ENCODE measurements around the gene ST8SIA6. TPM values are rescaled to one million over a fixed set of nuclear protein-coding genes. Genes with fewer than 3 reads are reported as not detected.

ST8SIA6 gene
- total and polyA plus RNA-seq, 7 donors, result 0.12 to 2.1 (median 1.1) TPM

DNA sequence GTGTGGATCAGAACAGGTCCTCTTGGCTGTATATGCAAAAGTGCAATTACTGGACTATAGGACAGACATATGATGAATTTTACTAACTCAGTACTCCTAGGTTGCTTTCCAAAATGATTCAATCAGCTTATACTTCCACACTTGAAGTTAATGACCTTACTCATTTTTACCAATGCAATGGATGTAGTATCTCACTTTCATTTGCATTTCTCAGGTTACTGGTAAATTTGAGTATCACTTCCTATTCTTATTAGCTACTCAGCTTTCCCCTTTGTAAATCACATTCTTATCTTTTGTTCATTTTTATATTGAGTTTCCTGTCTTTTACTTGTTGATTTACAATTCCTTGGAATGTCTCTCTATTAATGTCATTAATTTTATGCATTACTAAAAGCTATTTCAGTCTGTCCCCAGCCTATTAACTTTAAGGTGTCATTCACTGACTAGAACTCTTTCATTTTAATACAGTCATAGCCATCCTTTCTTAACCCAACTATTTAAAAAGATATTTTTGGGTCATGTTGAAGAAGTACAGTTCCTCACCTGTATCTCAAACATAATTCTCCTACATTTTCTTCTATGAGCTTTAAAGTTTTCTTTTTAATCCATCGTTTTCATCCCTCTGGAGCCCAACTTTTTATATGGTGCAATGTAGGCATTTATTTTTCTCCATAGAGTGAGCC lies 137.8 kb downstream of the ST8SIA6 start:
- Histone ChIP-seq H3K4me1 (no peaks in the 10 kb centered on the region), H3K9me3 (no peaks in the 10 kb centered on the region), H3K27me3 (ENCODE audit: insufficient read depth in 3 of 3, low read length in 2 of 3) (peaks cover 0 to 2% (median 0%) of the 10 kb centered on the region in 3 donors), H3K36me3 (ENCODE audit: insufficient read depth in 1 of 2, low read depth in 1 of 2) (no peaks in the 10 kb centered on the region), H3K4me3 (no peak overlapping the region), H3K27ac (no peak overlapping the region)
- ATAC-seq, result no peak
- 71 to 77% (median 76%) methylated on average over 1 of the region's 1 CpG for WGBS, 3 donors
- TF ChIP-seq, protein P1, sequence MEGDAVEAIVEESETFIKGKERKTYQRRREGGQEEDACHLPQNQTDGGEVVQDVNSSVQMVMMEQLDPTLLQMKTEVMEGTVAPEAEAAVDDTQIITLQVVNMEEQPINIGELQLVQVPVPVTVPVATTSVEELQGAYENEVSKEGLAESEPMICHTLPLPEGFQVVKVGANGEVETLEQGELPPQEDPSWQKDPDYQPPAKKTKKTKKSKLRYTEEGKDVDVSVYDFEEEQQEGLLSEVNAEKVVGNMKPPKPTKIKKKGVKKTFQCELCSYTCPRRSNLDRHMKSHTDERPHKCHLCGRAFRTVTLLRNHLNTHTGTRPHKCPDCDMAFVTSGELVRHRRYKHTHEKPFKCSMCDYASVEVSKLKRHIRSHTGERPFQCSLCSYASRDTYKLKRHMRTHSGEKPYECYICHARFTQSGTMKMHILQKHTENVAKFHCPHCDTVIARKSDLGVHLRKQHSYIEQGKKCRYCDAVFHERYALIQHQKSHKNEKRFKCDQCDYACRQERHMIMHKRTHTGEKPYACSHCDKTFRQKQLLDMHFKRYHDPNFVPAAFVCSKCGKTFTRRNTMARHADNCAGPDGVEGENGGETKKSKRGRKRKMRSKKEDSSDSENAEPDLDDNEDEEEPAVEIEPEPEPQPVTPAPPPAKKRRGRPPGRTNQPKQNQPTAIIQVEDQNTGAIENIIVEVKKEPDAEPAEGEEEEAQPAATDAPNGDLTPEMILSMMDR (IDR thresholded peaks at IDR 0.05), result no peak
- intact Hi-C loops (cut with DNase I), result no loop called here
- no peak for DNase-seq

DNA sequence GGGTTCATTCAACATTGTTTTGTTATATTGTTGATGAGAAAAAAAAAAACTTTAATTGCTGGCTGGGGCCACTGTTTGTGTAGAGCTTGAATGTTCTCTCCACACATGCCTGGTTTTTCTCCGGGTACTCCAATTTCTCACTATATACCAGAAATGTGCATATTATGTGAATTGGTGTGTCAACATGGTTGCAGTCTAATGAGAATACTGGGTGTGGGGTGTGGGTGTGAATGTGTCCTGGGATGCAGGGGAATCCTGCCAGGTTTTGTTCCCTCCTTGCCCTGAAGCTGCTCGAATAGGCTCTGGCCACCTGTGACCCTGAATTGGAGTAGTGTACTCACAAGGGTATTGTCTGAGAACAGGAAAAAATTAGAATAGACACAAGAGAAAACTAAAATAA lies 145.0 kb downstream of the ST8SIA6 start:
- Histone ChIP-seq H3K9me3 (no peaks in the 10 kb centered on the region), H3K36me3 (ENCODE audit: insufficient read depth in 1 of 2, low read depth in 1 of 2) (no peaks in the 10 kb centered on the region), H3K27ac (no peak overlapping the region), H3K4me1 (no peaks in the 10 kb centered on the region), H3K4me3 (no peak overlapping the region), H3K27me3 (ENCODE audit: insufficient read depth in 3 of 3, low read length in 2 of 3) (peaks cover 0 to 3% (median 0%) of the 10 kb centered on the region in 3 donors)
- TF ChIP-seq, protein P1 (IDR thresholded peaks at IDR 0.05), result no peak
- DNase-seq (no peak), ATAC-seq (no peak)
- WGBS, 3 donors, result 56 to 77% (median 63%) methylated on average over 2 of the region's 2 CpGs
- intact Hi-C loops (cut with DNase I), result no loop called here

DNA sequence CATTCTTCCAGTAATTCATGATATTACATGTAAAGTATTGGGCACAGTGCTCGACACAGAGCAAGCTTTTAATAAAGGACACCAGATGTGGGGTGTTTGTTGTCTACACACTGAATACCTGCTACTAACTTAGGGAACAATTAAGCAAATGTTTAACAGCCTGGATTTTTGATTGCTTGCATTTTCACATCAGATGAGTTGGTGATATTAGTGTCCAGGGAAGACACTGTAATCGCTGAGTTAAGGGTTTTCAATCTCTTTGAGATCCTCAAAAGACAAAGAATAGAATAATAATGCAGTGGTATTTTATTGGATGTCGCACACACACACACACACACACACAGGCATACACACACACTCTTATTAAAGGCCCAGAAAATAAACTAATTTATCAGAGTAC lies 147.3 kb downstream of the ST8SIA6 start:
- no peak overlapping the region for H3K4me3 ChIP-seq
- no peaks in the 10 kb centered on the region for H3K9me3 ChIP-seq
- H3K4me1 ChIP-seq, result no peaks in the 10 kb centered on the region
- 57 to 63% (median 61%) methylated on average over 3 of the region's 3 CpGs for WGBS, 3 donors
- TF ChIP-seq, protein P1 (IDR thresholded peaks at IDR 0.05), result no peak
- H3K27me3 ChIP-seq (ENCODE audit: insufficient read depth in 3 of 3, low read length in 2 of 3), result peaks cover 0 to 3% (median 0%) of the 10 kb centered on the region in 3 donors
- intact Hi-C loops (cut with DNase I), result no loop called here
- ATAC-seq (no peak), DNase-seq (no peak)
- H3K36me3 ChIP-seq (ENCODE audit: insufficient read depth in 1 of 2, low read depth in 1 of 2), result no peaks in the 10 kb centered on the region
- H3K27ac ChIP-seq, result no peak overlapping the region

DNA sequence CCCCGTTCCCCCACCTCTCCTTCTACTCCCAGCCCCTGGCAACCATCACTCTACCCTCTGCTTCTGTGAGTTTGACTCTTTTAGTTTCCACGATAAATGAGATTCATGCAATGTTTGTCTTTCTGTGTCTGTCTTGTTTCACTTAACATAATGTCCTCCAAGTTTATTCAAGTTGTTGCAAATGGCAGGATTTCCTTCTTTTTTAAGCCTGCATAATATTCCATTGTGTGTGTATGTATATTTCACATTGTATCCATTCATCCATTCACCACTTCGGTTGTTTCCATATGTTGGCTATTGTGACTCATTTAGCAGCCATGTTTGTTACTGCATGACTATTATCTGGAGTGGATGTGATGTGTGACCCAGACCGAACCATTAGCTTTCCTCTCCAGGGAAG lies 162.0 kb downstream of the ST8SIA6 start:
- TF ChIP-seq, protein P1 (IDR thresholded peaks at IDR 0.05), result no peak
- Histone ChIP-seq H3K9me3 (no peaks in the 10 kb centered on the region), H3K4me1 (no peaks in the 10 kb centered on the region), H3K4me3 (no peak overlapping the region), H3K27me3 (ENCODE audit: insufficient read depth in 3 of 3, low read length in 2 of 3) (peaks cover 0 to 6% (median 2%) of the 10 kb centered on the region in 3 donors), H3K27ac (no peak overlapping the region), H3K36me3 (ENCODE audit: insufficient read depth in 1 of 2, low read depth in 1 of 2) (no peaks in the 10 kb centered on the region)
- ATAC-seq (no peak), DNase-seq (no peak)
- 68 to 92% (median 71%) methylated on average over 4 of the region's 4 CpGs for WGBS, 3 donors
- intact Hi-C loops (cut with DNase I), result no loop called here

DNA sequence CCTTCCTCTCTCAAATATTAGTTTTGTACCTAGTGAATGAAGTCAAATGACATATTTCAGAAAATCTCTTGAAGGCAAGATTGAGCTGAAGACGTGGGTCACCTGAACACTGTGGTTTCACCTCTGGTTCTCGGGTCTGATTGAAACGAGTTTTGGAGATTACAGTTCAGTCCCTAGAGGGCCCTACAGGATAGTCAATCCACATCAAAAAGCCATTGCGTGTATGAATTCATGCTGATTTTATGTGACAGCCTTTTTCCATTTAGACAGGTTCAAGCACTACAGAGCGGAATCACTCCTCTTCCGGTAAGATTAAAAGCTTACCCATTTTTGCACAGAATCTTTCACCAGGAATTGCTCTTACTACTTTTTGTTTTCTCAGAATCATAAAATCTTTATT lies 164.2 kb downstream of the ST8SIA6 start:
- ATAC-seq (no peak), DNase-seq (no peak)
- intact Hi-C loops (cut with DNase I), result no loop called here
- Histone ChIP-seq H3K36me3 (ENCODE audit: insufficient read depth in 1 of 2, low read depth in 1 of 2) (no peaks in the 10 kb centered on the region), H3K27ac (no peak overlapping the region), H3K27me3 (ENCODE audit: insufficient read depth in 3 of 3, low read length in 2 of 3) (peaks cover 0 to 6% (median 2%) of the 10 kb centered on the region in 3 donors), H3K9me3 (no peaks in the 10 kb centered on the region), H3K4me3 (no peak overlapping the region), H3K4me1 (no peaks in the 10 kb centered on the region)
- TF ChIP-seq, protein P1 (IDR thresholded peaks at IDR 0.05), result peak; percentile 6
- 53 to 64% (median 56%) methylated on average over 6 of the region's 6 CpGs for WGBS, 3 donors
